Endodermal cell (in vitro differentiated cells): Measurements from ENCODE around the gene HSP90AA1. TPM values are rescaled to one million over a fixed set of nuclear protein-coding genes. Genes with fewer than 3 reads are reported as not detected.

Experiments
- DNase-seq: peaks from one replicate; pipeline ENCODE4 v3.0.0-alpha.2; 2017
- H3K27ac ChIP-seq: 2 replicates; pipeline ENCODE4 v1.5.1; 2013; ENCODE audit warnings: mild to moderate bottlenecking, low read depth, low read length, moderate library complexity
- H3K27me3 ChIP-seq: 2 replicates; pipeline ENCODE4 v1.6.1; 2013; ENCODE audit warnings: mild to moderate bottlenecking, low read length, moderate library complexity; ENCODE audit not compliant: insufficient read depth, control insufficient read depth, poor library complexity, severe bottlenecking
- H3K36me3 ChIP-seq: 2 replicates; pipeline ENCODE4 v1.7.0; 2013; ENCODE audit warnings: mild to moderate bottlenecking, low read length, moderate library complexity; ENCODE audit not compliant: control insufficient read depth, insufficient read depth
- H3K4me1 ChIP-seq: one replicate; pipeline ENCODE4 v1.7.0; 2013; ENCODE audit warnings: low read length; ENCODE audit not compliant: control insufficient read depth, insufficient read depth
- H3K4me3 ChIP-seq: 2 replicates; pipeline ENCODE4 v1.5.1; 2013; ENCODE audit warnings: mild to moderate bottlenecking, low read length, moderate library complexity
- H3K9ac ChIP-seq: 2 replicates; pipeline ENCODE4 v1.6.1; 2013; ENCODE audit warnings: mild to moderate bottlenecking, low read length, moderate library complexity; ENCODE audit not compliant: poor library complexity, severe bottlenecking; ENCODE audit errors: extremely low read depth
- H3K9me3 ChIP-seq: 2 replicates; pipeline ENCODE4 v1.6.1; 2013; ENCODE audit warnings: mild to moderate bottlenecking, low read length, moderate library complexity; ENCODE audit not compliant: control insufficient read depth
- H3K27ac Mint-ChIP-seq: 2 replicates; pipeline ENCODE4 v1.8.0; 2020; ENCODE audit warnings: mixed read lengths
- H3K27me3 Mint-ChIP-seq: 2 replicates; pipeline ENCODE4 v1.8.0; 2021; ENCODE audit warnings: mild to moderate bottlenecking, mixed read lengths; ENCODE audit not compliant: insufficient read depth
- H3K36me3 Mint-ChIP-seq: 2 replicates; pipeline ENCODE4 v1.8.0; 2020; ENCODE audit warnings: low read depth, mixed read lengths
- H3K4me1 Mint-ChIP-seq: 2 replicates; pipeline ENCODE4 v1.8.0; 2020; ENCODE audit warnings: mixed read lengths
- H3K4me3 Mint-ChIP-seq: 2 replicates; pipeline ENCODE4 v1.8.0; 2020; ENCODE audit warnings: mild to moderate bottlenecking, moderate library complexity, mixed read lengths
- H3K9me3 Mint-ChIP-seq: 2 replicates; pipeline ENCODE4 v1.8.0; 2020; ENCODE audit warnings: mild to moderate bottlenecking, mixed read lengths
- CTCF ChIP-seq: fragments of 200-600 bp; sonication (generic); conservative IDR thresholded peaks from 2 replicates; pipeline ENCODE4 v1.5.0; 2021; ENCODE audit warnings: antibody characterized with exemption, mild to moderate bottlenecking
- WGBS, 2 experiments: methylation state at CpG; one replicate each; pipeline versions ENCODE4 v1.1.5 to v1.1.7; 2013; ENCODE audit warnings: missing lambda C conversion rate in 2 of 2, mixed read lengths in 1 of 2; ENCODE audit not compliant: insufficient coverage in 1 of 2, insufficient read length in 1 of 2; 5-methylcytosine and 5-hydroxymethylcytosine counted together
- total RNA-seq, 2 donors: library from RNA; stranded (reverse); fragmentation: NEBNext Ultra II Directional in 1 of 2; extraction: Animal tissue kit (Norgen Biotek cat#: 25700) in 1 of 2; gene quantifications; 2 replicates in 1 of 2; 3 replicates in 1 of 2; pipeline ENCODE4 v1.2.1, GENCODE V29; 2021

The HSP90AA1 gene
- total RNA-seq, 2 donors from 2014 or later: 696 to 821 TPM

- Mint-ChIP-seq H3K4me3 (no peak overlapping the region), H3K9me3 (no peaks in the 10 kb centered on the region), H3K4me1 (peaks cover 17% of the 10 kb centered on the region), H3K27ac (no peak overlapping the region), H3K27me3 (no peaks in the 10 kb centered on the region), H3K36me3 (peaks cover 82% of the 10 kb centered on the region)
- H3K27me3 ChIP-seq: no peaks in the 10 kb centered on the region
- 90 to 92% methylated on average over 13 of the region's 13 CpGs for WGBS, 2 experiments
- H3K9me3 ChIP-seq: no peaks in the 10 kb centered on the region
- H3K9ac ChIP-seq: no peak overlapping the region
- H3K27ac ChIP-seq: no peak overlapping the region
- no peak for TF ChIP-seq CTCF
- no peak overlapping the region for H3K4me3 ChIP-seq
- no peak for DNase-seq
- H3K4me1 ChIP-seq: peaks cover 6% of the 10 kb centered on the region
- H3K36me3 ChIP-seq: peaks cover 95% of the 10 kb centered on the region
Observed at GRCh38 chr14:102033241-102033640, 53.6 kb downstream of the HSP90AA1 start.

Other genes starting within 250 kb of the HSP90AA1 start
- gene DYNC1H1, start 122.5 kb downstream of the HSP90AA1 start, total RNA-seq: 100 to 1,000 TPM; 438 to 443 TPM
- gene WDR20, start 52.9 kb upstream of the HSP90AA1 start, total RNA-seq: 10 to 100 TPM; 33.8 to 37.6 TPM
- 100 to 1,000 TPM in 1 of 2 donors, 10 to 100 TPM in 1; 60.3 to 102 TPM for gene MOK, start 218.1 kb upstream of the HSP90AA1 start, total RNA-seq
- gene ZNF839, start 232.7 kb upstream of the HSP90AA1 start, total RNA-seq: 10 to 100 TPM; 16.5 to 19.1 TPM